Peyer's patch (tissue), 4 donors: ENCODE measurements around the gene UGT1A10. TPM values are rescaled to one million over a fixed set of nuclear protein-coding genes. Genes with fewer than 3 reads are reported as not detected.

Experiments used
- DNase-seq, 3 donors: peaks; one replicate each; pipeline ENCODE4 v3.0.0-alpha.2; 2017 to 2019
- H3K27ac ChIP-seq, 4 donors: fragments of 200-600 bp; sonication (generic); one replicate each; pipeline ENCODE4 v1.5.1; 2016 to 2019
- H3K27me3 ChIP-seq, 2 donors: fragments of 200-600 bp; sonication (generic); one replicate each; pipeline ENCODE4 v1.5.1; 2019
- H3K36me3 ChIP-seq, 3 donors: fragments of 200-600 bp; sonication (generic); one replicate each; pipeline ENCODE4 v1.5.1; 2016 to 2019
- H3K4me1 ChIP-seq, 4 donors: fragments of 200-600 bp; sonication (generic); one replicate each; pipeline ENCODE4 v1.5.1; 2016 to 2019
- H3K4me3 ChIP-seq, 4 donors: fragments of 200-600 bp; sonication (generic); 1 replicate in 3 of 4; 2 replicates in 1 of 4; pipeline ENCODE4 v1.5.1; 2016 to 2019; ENCODE audit warnings: mild to moderate bottlenecking in 1 of 4
- H3K9me3 ChIP-seq, 4 donors: fragments of 200-600 bp; sonication (generic); one replicate each; pipeline ENCODE4 v1.5.1; 2016 to 2019; ENCODE audit warnings: mild to moderate bottlenecking in 1 of 4
- POLR2A ChIP-seq, 2 donors: fragments of 450-650 bp; IDR thresholded peaks; one replicate each; pipeline ENCODE4 v1.5.1; 2017; ENCODE audit warnings: antibody characterized with exemption in 2 of 2, mild to moderate bottlenecking in 2 of 2, moderate library complexity in 2 of 2
- total RNA-seq, 4 donors: library from RNA; depleted of rRNA; stranded (reverse); fragments of >200 nt; gene quantifications; one replicate each; pipeline ENCODE4 v1.1.0, GENCODE V29; 2016
- TF ChIP-seq, protein P1 (sequence below), 6 experiments: fragments of 450-650 bp in 4 of 6; fragments of 200-600 bp in 2 of 6; sonication (generic) in 1 of 6; IDR thresholded peaks; one replicate each; pipeline ENCODE4 v1.5.1; 2017 to 2019; ENCODE audit warnings: antibody characterized with exemption in 6 of 6, mild to moderate bottlenecking in 3 of 6, moderate library complexity in 1 of 6

Gene UGT1A10
- total RNA-seq, 4 donors from 2014 or later: 19.0 to 168 (median 71.8) TPM

- Histone ChIP-seq H3K4me3 (no peak overlapping the region), H3K9me3 (no peaks in the 10 kb centered on the region), H3K4me1 (no peaks in the 10 kb centered on the region), H3K27me3 (no peaks in the 10 kb centered on the region), H3K27ac (no peak overlapping the region), H3K36me3 (no peaks in the 10 kb centered on the region)
- DNase-seq: peak in 2 of 3 donors; percentile 29 to 30
- TF ChIP-seq, protein P1, sequence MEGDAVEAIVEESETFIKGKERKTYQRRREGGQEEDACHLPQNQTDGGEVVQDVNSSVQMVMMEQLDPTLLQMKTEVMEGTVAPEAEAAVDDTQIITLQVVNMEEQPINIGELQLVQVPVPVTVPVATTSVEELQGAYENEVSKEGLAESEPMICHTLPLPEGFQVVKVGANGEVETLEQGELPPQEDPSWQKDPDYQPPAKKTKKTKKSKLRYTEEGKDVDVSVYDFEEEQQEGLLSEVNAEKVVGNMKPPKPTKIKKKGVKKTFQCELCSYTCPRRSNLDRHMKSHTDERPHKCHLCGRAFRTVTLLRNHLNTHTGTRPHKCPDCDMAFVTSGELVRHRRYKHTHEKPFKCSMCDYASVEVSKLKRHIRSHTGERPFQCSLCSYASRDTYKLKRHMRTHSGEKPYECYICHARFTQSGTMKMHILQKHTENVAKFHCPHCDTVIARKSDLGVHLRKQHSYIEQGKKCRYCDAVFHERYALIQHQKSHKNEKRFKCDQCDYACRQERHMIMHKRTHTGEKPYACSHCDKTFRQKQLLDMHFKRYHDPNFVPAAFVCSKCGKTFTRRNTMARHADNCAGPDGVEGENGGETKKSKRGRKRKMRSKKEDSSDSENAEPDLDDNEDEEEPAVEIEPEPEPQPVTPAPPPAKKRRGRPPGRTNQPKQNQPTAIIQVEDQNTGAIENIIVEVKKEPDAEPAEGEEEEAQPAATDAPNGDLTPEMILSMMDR (IDR thresholded peaks at IDR 0.05): no peak
- no peak for TF ChIP-seq POLR2A (IDR thresholded peaks at IDR 0.05)
Measured at GRCh38 chr2:233819884-233820773, 183.9 kb downstream of the UGT1A10 start.

DNA sequence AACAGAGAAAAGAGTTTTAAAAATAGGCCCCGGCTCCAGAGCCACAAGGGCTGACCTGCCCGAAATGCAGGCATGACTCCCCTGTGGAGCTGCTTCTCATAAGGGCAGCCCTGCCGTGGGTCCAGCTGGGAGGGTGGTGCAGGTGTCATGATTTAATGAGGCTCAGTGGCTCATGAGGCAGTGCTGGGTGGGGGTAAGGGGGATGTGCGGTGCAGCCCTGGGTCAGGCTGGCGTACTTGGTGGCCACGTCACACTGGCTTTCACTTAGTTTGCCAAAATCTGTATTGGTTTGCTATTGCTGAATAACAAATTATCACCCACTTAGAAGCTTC is 184.5 kb downstream of the UGT1A10 start:
- no peaks in the 10 kb centered on the region for H3K4me1 ChIP-seq
- H3K27ac ChIP-seq: no peak overlapping the region
- peak in 1 of 3 donors; percentile 31 for DNase-seq
- no peaks in the 10 kb centered on the region for H3K36me3 ChIP-seq
- H3K4me3 ChIP-seq: no peak overlapping the region
- H3K27me3 ChIP-seq: no peaks in the 10 kb centered on the region
- H3K9me3 ChIP-seq: no peaks in the 10 kb centered on the region
- TF ChIP-seq, protein P1 (IDR thresholded peaks at IDR 0.05): no peak
- TF ChIP-seq POLR2A (IDR thresholded peaks at IDR 0.05): no peak

GRCh38 chr2:233821196-233821595 is 184.9 kb downstream of the UGT1A10 start:
- TF ChIP-seq POLR2A (IDR thresholded peaks at IDR 0.05): no peak
- TF ChIP-seq, protein P1 (IDR thresholded peaks at IDR 0.05): no peak

DNA sequence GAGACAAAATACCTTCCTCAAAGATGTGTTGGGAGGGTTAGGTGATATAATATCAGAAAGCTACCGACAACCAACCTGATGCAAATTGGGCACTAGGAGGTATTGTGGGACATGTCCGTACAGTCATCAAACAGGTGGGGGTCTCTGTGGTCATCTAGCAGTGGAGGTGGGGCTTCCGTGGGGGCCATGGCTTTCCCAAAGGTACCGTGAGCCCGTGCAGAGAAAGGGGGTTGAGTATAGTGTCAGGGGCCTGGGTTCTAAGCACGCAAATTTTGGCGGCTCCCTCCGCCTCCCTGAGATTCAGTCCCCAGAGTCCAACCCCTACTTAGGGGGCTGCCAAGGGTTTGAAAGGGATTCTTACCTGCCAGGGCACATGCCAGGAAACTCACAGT is 185.5 kb downstream of the UGT1A10 start:
- no peaks in the 10 kb centered on the region for H3K9me3 ChIP-seq
- H3K36me3 ChIP-seq: no peaks in the 10 kb centered on the region
- no peak for TF ChIP-seq POLR2A (IDR thresholded peaks at IDR 0.05)
- TF ChIP-seq, protein P1 (IDR thresholded peaks at IDR 0.05): no peak
- H3K4me1 ChIP-seq: no peaks in the 10 kb centered on the region
- H3K27me3 ChIP-seq: no peaks in the 10 kb centered on the region
- H3K27ac ChIP-seq: peak overlapping the region in 1 of 4 donors; percentile 19
- no peak for DNase-seq
- H3K4me3 ChIP-seq: no peak overlapping the region

More at GRCh38 chr2:233821196-233821595, 184.9 kb downstream of the UGT1A10 start:
- no peaks in the 10 kb centered on the region for H3K9me3 ChIP-seq
- no peaks in the 10 kb centered on the region for H3K4me1 ChIP-seq
- peak in 1 of 3 donors; percentile 37 for DNase-seq
- H3K27me3 ChIP-seq: no peaks in the 10 kb centered on the region
- no peak overlapping the region for H3K4me3 ChIP-seq
- no peak overlapping the region for H3K27ac ChIP-seq
- no peaks in the 10 kb centered on the region for H3K36me3 ChIP-seq

- Histone ChIP-seq H3K4me1 (no peaks in the 10 kb centered on the region), H3K27ac (peak overlapping the region in 1 of 4 donors; percentile 19), H3K27me3 (no peaks in the 10 kb centered on the region), H3K4me3 (no peak overlapping the region), H3K36me3 (no peaks in the 10 kb centered on the region), H3K9me3 (no peaks in the 10 kb centered on the region)
- TF ChIP-seq, protein P1 (IDR thresholded peaks at IDR 0.05): no peak
- no peak for TF ChIP-seq POLR2A (IDR thresholded peaks at IDR 0.05)
- peak in 2 of 3 donors; percentile 56 to 67 for DNase-seq
Measured at GRCh38 chr2:233822101-233822771, 186.0 kb downstream of the UGT1A10 start.

Other genes starting within 250 kb of the UGT1A10 start
- gene USP40, start 69.7 kb upstream of the UGT1A10 start, total RNA-seq: 10 to 100 TPM; 34.3 to 58.7 (median 45.0) TPM
- gene UGT1A8, start 18.8 kb upstream of the UGT1A10 start, total RNA-seq: 10 to 100 TPM in 2 of 4 donors, 1 to 10 TPM in 2; 2.5 to 19.6 (median 10.5) TPM
- 10 to 100 TPM in 3 of 4 donors, 1 to 10 TPM in 1; 4.1 to 17.3 (median 14.1) TPM for gene UGT1A9, start 35.5 kb downstream of the UGT1A10 start, total RNA-seq
- gene UGT1A7, start 45.5 kb downstream of the UGT1A10 start, total RNA-seq: 10 to 100 TPM in 3 of 4 donors, 1 to 10 TPM in 1; 8.3 to 33.9 (median 25.0) TPM
- 10 to 100 TPM in 3 of 4 donors, not detected in 1; 37.7 to 57.4 (median 46.0) TPM for gene UGT1A6, start 56.4 kb downstream of the UGT1A10 start, total RNA-seq
- 10 to 100 TPM in 2 of 4 donors, 1 to 10 TPM in 1, not detected in 1; 7.2 to 24.2 (median 15.0) TPM for gene UGT1A5, start 76.5 kb downstream of the UGT1A10 start, total RNA-seq
- gene UGT1A4, start 82.3 kb downstream of the UGT1A10 start, total RNA-seq: 10 to 100 TPM in 2 of 4 donors, 1 to 10 TPM in 1, not detected in 1; 7.5 to 12.9 (median 12.3) TPM
- gene UGT1A3, start 92.6 kb downstream of the UGT1A10 start, total RNA-seq: 10 to 100 TPM in 1 of 4 donors, 1 to 10 TPM in 2, not detected in 1; 5.8 to 21.7 (median 6.3) TPM
- 10 to 100 TPM in 3 of 4 donors, 1 to 10 TPM in 1; 1.7 to 72.9 (median 26.9) TPM for gene UGT1A1, start 123.8 kb downstream of the UGT1A10 start, total RNA-seq
- 1 to 10 TPM in 1 of 4 donors, under 1 TPM in 2, not detected in 1; 0.27 to 1.6 (median 0.35) TPM for gene MROH2A, start 141.9 kb downstream of the UGT1A10 start, total RNA-seq
- 10 to 100 TPM in 1 of 4 donors, 1 to 10 TPM in 3; 2.1 to 10.7 (median 6.1) TPM for gene HJURP, start 218.1 kb downstream of the UGT1A10 start, total RNA-seq